Measurements from ENCODE around the gene GPR27.

DNA sequence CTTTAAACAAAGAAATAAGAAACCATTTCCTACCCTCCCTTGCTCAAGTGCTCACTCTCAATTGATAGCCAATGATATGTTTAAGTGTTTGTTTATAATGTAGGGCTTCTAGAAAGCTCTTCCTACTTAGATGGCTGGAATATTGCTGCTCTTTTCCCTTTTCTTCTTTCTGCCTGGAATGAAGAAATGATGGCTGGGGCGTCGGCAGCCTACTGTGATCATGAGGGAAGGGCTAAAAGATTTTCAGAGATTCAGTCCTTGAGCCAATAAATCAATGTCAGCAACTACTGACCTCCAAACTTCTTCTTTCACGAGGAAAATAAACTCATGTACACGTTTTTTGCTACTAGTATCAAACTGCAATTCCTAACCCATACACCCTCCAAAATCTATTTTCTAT lies 2.1 kb upstream of the GPR27 start:
- TF ChIP-seq, protein P1, sequence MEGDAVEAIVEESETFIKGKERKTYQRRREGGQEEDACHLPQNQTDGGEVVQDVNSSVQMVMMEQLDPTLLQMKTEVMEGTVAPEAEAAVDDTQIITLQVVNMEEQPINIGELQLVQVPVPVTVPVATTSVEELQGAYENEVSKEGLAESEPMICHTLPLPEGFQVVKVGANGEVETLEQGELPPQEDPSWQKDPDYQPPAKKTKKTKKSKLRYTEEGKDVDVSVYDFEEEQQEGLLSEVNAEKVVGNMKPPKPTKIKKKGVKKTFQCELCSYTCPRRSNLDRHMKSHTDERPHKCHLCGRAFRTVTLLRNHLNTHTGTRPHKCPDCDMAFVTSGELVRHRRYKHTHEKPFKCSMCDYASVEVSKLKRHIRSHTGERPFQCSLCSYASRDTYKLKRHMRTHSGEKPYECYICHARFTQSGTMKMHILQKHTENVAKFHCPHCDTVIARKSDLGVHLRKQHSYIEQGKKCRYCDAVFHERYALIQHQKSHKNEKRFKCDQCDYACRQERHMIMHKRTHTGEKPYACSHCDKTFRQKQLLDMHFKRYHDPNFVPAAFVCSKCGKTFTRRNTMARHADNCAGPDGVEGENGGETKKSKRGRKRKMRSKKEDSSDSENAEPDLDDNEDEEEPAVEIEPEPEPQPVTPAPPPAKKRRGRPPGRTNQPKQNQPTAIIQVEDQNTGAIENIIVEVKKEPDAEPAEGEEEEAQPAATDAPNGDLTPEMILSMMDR (IDR thresholded peaks at IDR 0.05) = no peak
- TF ChIP-seq EP300 (IDR thresholded peaks at IDR 0.05; ENCODE audit: low read depth) = no peak
- TF ChIP-seq POLR2A (IDR thresholded peaks at IDR 0.05) = no peak
